GM18499 (cell line): ENCODE measurements around the gene DLGAP4.

Source experiments
- ATAC-seq: cut with Tn5 transposase; IDR thresholded peaks from one replicate; pipeline ENCODE4 v1.9.1; 2021; ENCODE audit warnings: moderate number of reproducible peaks; ENCODE audit not compliant: insufficient read depth, unreplicated experiment

Gene DLGAP4

GRCh38 chr20:36305602-36306551 is at the start of gene DLGAP4:
Gene DLGAP4, plus strand, starts transcription at chr20:36306339. Its CDS starts 125,379 bp downstream, at chr20:36431718.
- no peak for ATAC-seq

DNA sequence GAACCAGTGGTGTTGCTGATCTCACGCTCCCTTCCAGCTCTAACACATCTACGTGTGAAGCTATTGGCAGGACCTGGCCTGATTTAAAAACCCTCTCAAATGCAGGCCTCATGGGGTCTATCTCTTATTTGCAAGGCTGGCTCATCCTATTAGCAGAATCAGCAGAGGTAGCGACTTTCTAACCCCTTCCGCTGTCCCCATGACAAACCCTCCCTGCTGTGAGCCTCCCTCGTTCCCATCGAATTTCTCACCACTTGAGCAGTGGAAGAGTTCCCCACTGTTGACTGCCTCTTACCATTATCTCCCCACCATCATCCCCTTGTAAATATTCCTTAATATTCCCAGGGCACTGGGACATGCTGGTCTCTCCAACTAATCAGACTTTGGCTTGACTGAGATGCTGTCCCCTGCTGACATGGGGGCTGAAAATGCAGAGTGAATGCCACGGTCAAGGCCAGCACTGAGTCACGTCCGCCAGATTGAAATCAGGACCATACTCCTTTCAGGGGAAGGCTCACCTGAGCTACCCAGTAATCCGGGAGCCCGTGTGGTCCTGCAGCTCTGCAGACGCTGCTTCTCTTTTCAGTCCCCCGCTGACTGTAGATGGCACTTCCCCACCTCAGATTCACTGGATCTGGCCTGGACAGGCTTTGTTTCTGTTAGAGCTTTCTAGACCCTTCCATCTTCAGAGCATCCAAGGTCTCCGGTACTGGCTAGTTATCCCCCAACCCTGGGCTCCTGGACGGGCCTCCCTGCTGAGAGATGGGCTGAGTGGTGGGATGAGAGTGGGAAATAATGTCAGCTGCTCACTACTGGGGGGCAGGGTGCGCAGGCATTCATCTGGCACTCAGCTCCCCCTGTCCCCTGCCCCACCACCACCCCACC is 46.7 kb upstream of the DLGAP4 start:
- ATAC-seq, result no peak

- ATAC-seq, result no peak
Observed at GRCh38 chr20:36260316-36260715, 45.8 kb upstream of the DLGAP4 start.

DNA sequence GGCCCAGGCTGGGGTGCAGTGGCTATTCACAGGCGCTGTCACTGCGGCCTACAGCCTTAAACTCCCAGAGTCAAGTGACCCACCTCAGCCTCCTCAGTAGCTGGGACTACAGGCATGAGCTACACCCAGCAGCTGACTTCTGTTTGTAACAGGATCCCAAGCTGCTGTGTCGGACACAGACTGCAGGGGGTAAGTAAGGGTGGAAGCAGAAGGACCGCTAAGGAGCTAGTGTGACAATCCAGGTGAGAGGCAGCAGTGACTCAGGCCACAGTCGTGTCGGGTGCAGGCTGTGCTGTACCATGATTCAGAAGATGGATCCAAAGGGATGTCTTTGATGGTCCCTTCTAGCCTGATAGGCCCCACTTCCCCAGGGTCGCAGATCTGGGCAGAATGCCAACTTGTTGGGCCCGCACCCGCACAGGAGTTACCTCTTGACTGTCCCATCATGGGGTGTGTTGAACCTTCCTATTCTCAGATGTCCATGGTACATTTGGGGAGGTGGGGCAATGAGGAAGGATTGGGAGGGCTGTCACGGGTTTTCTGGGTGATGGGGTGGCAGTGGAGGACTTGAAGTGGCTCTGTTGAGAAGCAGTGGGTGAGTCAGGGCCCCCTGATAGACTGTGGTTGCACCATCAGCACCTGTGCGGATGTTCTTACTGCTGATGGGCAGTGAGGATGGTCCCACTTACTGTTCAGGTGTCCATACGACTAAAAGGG is 44.6 kb upstream of the DLGAP4 start:
- no peak for ATAC-seq

DNA sequence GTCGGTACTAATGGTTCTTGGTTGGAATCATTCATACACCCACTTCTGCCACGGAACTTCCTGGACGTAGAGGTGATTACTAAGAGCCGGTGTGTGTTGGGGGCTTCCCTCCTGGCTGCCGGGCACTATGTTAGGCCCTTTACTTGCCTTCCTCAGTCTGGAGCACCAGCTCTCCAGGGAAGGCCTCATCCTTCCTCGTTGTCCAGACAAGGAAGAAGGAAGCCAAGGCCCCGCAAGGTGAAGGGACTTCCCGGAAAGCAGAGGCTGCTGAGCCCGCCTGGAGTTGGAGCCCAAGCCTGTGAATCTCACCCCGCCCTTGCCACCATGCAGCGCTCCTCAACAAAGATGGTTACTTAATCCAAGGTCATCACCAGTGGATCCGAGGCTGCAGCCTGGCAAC is 43.7 kb upstream of the DLGAP4 start:
- ATAC-seq, result no peak

- ATAC-seq, result no peak
Observed at GRCh38 chr20:36264426-36265246, 41.5 kb upstream of the DLGAP4 start.

DNA sequence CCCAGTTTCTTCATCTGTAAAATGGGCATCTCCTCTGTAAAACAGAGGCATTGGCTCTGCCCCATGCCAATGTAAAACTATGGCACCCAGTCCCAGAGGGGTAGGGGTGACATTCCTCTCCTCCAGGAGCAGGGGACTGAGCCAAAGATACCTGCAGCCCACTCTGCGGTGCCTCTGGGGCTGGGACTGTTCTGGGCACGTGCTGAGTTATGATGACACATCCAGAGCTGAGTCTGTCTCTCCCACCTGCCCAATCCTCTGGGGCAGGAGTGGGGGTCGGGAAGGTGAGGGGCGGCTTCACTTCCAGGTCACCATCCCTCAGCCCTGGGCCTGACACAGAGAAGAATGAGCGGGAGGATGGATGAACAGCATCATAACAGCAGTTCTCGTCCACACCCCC is 40.0 kb upstream of the DLGAP4 start:
- ATAC-seq, result no peak

- ATAC-seq, result no peak
Observed at GRCh38 chr20:36267605-36268381, 38.3 kb upstream of the DLGAP4 start.

- ATAC-seq, result no peak
Observed at GRCh38 chr20:36268440-36269342, 37.4 kb upstream of the DLGAP4 start.

DNA sequence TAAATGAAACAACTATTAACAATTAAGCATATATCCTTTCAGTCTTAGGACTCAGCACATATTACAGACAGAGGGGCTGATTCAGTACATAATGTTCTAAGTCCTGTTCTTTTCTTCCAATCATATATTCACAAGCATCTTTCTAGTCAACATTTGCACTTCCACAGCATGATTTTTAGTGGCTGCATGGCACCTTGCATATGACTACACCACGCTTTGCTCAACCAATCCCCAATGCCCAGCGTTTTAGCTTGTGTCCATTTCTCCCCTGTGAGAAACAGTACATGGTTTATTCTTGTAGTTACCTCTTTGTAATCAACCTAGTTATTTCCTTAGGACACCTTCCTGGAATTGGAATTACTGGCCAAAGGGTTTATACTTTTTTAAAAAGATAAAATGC is 36.6 kb upstream of the DLGAP4 start:
- no peak for ATAC-seq

DNA sequence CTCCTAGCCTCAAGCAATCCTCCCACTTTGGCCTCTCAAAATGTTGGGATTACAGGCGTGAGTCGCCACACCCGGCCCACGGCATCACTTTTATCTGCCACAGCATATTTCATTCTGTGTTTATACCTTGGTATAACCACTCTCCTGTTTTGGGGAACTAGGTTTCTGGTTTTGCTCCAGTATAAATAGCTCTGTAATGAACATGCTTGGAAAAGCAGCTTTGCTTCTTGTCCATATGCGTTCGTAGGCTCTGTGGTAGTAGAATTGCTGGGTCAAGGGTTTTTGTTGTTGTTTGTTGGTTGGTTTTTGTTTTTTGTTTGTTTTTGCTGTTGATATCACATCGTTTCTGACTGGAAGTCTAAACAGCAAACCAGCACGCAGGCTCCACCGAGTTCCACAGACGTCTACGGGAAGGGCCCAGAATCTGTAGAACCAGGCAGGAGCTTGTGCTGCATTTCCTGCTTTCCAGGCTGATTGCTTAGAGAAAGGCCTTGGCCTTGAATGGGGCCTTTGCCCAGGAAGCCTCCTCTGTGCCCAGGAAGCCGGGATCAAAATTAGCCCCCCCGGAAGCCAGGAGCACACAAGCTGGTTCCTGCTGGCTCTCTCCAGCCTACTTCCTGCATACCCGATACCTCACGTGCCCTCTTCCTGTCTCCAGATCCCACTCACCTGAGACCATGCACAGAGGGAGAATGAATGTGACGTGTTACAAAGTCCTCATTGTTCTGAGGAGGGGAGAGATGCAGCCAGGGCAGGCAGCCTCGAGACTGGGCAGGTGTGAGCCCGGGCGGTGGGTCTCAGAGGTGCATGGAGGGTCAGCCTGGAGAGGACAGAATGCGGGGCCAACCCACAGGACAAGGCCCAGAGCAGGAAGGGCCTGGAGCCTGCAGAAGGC is 35.1 kb upstream of the DLGAP4 start:
- no peak for ATAC-seq

DNA sequence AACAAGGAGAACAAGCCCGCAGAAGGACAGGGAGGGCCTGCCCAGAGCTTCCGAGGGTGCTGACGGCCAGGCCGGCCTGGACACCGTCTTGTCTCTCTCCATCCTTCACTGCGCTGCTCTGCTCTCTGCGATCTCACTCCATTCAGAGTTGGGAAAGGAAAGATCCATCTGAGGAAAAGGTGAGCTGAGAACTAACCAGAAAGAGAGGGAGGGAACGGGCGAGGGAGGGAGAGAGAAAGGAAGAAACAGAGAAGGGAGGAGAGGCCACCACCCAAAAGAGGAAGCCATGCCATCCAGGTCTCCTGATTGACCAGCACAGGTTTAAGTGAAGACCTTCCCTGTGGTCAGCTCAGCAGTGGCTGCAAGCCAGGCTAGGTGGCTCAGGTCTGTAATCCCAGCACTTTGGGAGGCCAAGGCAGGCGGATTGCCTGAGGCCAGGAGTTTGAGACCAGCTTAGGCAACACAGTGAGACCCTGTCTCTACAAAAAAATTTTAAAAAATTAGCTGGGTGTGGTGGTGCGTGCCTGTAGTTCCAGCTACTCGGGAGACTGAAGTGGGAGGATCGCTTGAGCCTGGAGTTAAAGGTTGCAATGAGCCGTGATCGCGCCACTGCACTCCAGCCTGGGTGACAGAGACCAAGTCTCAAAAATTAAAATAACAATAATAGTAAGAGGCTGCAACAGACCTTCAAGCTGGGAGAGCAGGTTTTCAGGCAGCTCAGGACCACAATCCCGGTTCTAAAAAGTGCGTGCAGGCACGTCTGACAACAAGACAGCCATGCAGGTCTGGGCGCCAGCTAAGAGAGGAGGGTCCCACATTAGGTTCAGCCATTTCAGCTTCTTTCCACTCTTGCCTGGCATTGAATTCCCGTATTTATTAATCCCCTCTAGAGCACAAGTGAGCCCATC is 34.2 kb upstream of the DLGAP4 start:
- ATAC-seq, result no peak

DNA sequence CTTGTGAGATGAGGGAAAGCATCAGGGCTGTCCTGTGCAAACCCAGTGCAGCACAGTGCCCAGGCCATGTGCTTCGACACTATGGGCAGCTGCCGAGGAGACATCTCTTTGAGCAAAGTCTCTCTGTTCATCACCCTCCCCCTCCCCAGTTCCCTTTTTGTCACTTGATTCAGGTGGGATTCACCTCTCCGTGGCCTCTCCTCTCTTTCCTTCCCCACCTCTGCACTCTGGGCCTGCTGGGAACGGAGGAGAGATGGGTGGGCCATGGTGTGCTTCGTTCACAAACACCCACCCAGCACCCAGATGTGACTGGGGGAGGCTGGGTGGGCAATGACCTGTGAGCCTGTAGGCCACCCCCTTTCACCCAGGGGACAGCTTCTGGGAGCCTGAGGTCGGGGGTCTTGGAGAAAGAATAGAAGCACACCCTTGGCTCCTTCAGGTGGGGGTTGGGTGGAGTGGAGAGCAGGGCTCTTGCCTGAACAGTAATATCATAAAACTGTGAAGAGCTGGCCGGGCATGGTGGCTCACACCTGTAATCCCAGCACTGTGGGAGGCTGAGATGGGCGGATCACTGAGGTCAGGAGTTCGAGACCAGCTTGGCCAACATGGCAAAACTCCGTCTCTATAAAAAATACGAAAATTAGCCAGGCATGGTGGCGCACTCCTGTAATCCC is 33.5 kb upstream of the DLGAP4 start:
- ATAC-seq, result no peak

DNA sequence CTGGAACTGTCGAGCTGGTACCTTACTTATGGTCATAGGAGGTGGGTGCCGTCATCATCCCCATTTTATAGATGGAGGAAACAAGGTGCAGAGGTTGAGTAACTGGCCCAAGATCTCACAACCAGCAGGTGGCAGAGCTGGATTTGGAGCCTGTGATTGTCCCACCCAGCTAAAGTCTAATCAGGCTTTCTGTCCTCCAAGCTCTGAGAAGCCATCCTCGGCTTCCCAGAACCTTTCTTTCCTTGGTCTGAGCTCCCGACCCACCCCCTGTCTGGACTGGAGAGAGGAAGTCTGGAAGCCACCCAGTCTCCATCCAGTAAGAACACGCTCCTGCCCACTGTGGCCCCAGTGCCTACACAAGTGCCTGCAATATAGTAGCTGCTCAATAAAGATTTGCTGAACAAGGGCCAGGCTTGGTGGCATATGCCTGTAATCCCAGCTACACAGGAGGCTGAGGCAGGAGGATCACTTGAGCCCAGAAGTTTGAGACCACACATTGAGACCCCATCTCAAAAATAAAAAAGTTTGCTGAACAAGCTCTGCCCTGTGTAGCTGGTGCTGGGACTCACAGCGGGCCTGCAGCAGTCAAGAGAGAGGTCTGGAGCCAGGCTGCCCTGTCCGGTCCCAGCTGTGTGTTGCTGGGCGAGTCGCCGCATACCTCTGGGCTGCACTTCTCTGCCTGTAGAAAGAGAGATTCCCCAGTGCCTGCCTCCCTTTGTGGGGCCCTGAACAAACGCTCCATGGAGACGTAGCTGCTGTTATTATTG is 32.5 kb upstream of the DLGAP4 start:
- ATAC-seq, result no peak
